HFF-Myc (cell line): ENCODE results near the gene MYB.

Experiments
- DNase-seq: peaks from one replicate; pipeline ENCODE4 v3.0.0-alpha.2; 2011; ENCODE audit warnings: low read depth; ENCODE audit errors: extremely low read depth
- H3K4me3 ChIP-seq: replicated peaks from 2 replicates; pipeline ENCODE4 v1.5.1; 2011; ENCODE audit warnings: low read depth, mild to moderate bottlenecking, control low read depth, low read length
- CTCF ChIP-seq: IDR thresholded peaks from 2 replicates; pipeline ENCODE4 v1.5.1; 2012; ENCODE audit warnings: mild to moderate bottlenecking, low read depth, low read length, control low read depth; ENCODE audit errors: missing control alignments

MYB gene

GRCh38 chr6:135268263-135268662, 87.2 kb downstream of the MYB start:
- no peak for TF ChIP-seq CTCF

GRCh38 chr6:135268740-135269139, 87.6 kb downstream of the MYB start:
- no peak overlapping the region for H3K4me3 ChIP-seq
- DNase-seq: no peak
- no peak for TF ChIP-seq CTCF

More at GRCh38 chr6:135268263-135268662, 87.2 kb downstream of the MYB start:
- no peak overlapping the region for H3K4me3 ChIP-seq
- no peak for DNase-seq
